HepG2 (cell line): ENCODE measurements around the gene BTBD19. TPM values are rescaled to one million over a fixed set of nuclear protein-coding genes. Genes with fewer than 3 reads are reported as not detected.

ENCODE experiments used
- BCL3 ChIP-seq: sonication (generic); formaldehyde crosslinking; IDR thresholded peaks from 2 replicates; pipeline ENCODE4 v1.5.1; 2020; ENCODE audit warnings: mild to moderate bottlenecking, missing genetic modification reagents, moderate library complexity
- BRD4 ChIP-seq: sonication (generic); formaldehyde crosslinking; IDR thresholded peaks from 2 replicates; pipeline ENCODE4 v1.4.0; 2020; ENCODE audit warnings: missing genetic modification reagents
- GTF2F1 ChIP-seq: fragments of 150-350 bp; IDR thresholded peaks from 2 replicates; pipeline ENCODE4 v1.6.1; 2014; ENCODE audit warnings: low read length
- JUNB ChIP-seq: sonication (generic); formaldehyde crosslinking; IDR thresholded peaks from 2 replicates; pipeline ENCODE4 v1.8.0; 2022; ENCODE audit warnings: missing genetic modification reagents, mild to moderate bottlenecking, borderline replicate concordance
- KLF6 ChIP-seq: IDR thresholded peaks from 2 replicates; pipeline ENCODE4 v1.8.0; 2016; ENCODE audit warnings: missing biosample characterization, missing genetic modification reagents
- NFATC3 ChIP-seq: sonication (generic); formaldehyde crosslinking; IDR thresholded peaks from 2 replicates; pipeline ENCODE4 v1.5.1; 2020; ENCODE audit warnings: mild to moderate bottlenecking, missing genetic modification reagents
- POLR2AphosphoS2 ChIP-seq: IDR thresholded peaks from 2 replicates; pipeline ENCODE4 v1.6.1; 2011; ENCODE audit warnings: low read depth, low read length, improper control_type of control experiment
- SOX6 ChIP-seq, 2 experiments: fragments of 450-650 bp in 1 of 2; sonication (generic) in 1 of 2; formaldehyde crosslinking in 1 of 2; IDR thresholded peaks; 2 replicates each; pipeline versions ENCODE4 v1.4.0 to v1.6.1; 2017 to 2020; ENCODE audit warnings: antibody characterized with exemption in 1 of 2, mild to moderate bottlenecking in 1 of 2, missing genetic modification reagents in 1 of 2
- ZEB1 ChIP-seq: IDR thresholded peaks from 2 replicates; pipeline ENCODE4 v1.6.1; 2012; ENCODE audit warnings: mild to moderate bottlenecking, low read depth, inconsistent platforms; ENCODE audit not compliant: insufficient replicate concordance
- ZKSCAN8 ChIP-seq: IDR thresholded peaks from 2 replicates; pipeline ENCODE4 v1.6.1; 2016; ENCODE audit warnings: borderline replicate concordance, missing genetic modification reagents, missing compliant biosample characterization
- ZNF614 ChIP-seq: IDR thresholded peaks from 2 replicates; pipeline ENCODE4 v1.6.1; 2018; ENCODE audit warnings: missing biosample characterization, missing genetic modification reagents, inconsistent platforms, borderline replicate concordance
- ZNF615 ChIP-seq: sonication (generic); formaldehyde crosslinking; IDR thresholded peaks from 2 replicates; pipeline ENCODE4 v1.5.0; 2020; ENCODE audit warnings: mild to moderate bottlenecking, missing genetic modification reagents, borderline replicate concordance
- ZNF841 ChIP-seq: sonication (generic); formaldehyde crosslinking; IDR thresholded peaks from 2 replicates; pipeline ENCODE4 v1.8.1; 2023; ENCODE audit warnings: missing genetic modification reagents, borderline replicate concordance
- ZSCAN31 ChIP-seq: sonication (generic); formaldehyde crosslinking; IDR thresholded peaks from 2 replicates; pipeline ENCODE4 v1.5.0; 2020; ENCODE audit warnings: low read depth, mild to moderate bottlenecking, missing genetic modification reagents
- polyA plus RNA-seq, 8 experiments: library from polyadenylated mRNA; depleted of rRNA in 3 of 8; stranded (reverse) in 7 of 8; unstranded in 1 of 8; fragments of >200 nt; fragmentation: Illumina TruSeq in 4 of 8; extraction: Trizol in 4 of 8; gene quantifications; 2 replicates each; pipeline versions ENCODE4 v1.2.1 to v1.2.3, GENCODE V29; 2011 to 2016; ENCODE audit warnings: low read depth in 4 of 8, missing spikeins in 1 of 8, mixed read lengths in 1 of 8; ENCODE audit not compliant: insufficient read depth in 1 of 8
- total RNA-seq, 5 experiments: library from RNA; depleted of rRNA; stranded (reverse); fragments of >200 nt; fragmentation: Illumina TruSeq; extraction: Trizol; gene quantifications; 2 replicates each; pipeline ENCODE4 v1.2.3, GENCODE V29; 2016; ENCODE audit warnings: low read depth in 1 of 5

The BTBD19 gene
- total and polyA plus RNA-seq, 2 of the 13 experiments (the other 11 are each of a cell fraction or from before 2014, with no cell fraction given), result 2.7 to 6.7 TPM

GRCh38 chr1:44807364-44808062 lies 810 bp upstream of the BTBD19 start (continued):
- no peak for TF ChIP-seq ZEB1
- TF ChIP-seq GTF2F1, result peak; percentile 15; the same call in 1 of the 2 replicates
- TF ChIP-seq ZNF615 (CRISPR knock-in tag), result 0 out of 2 replicates have a peak, but pooled peaks have one; percentile 12
- peak; percentile 73; the same call in 1 of the 2 replicates for TF ChIP-seq ZNF614
- no peak for TF ChIP-seq SOX6 (IDR thresholded peaks at IDR 0.05)
- peak; percentile 88 for TF ChIP-seq SOX6 (CRISPR knock-in tag; IDR thresholded peaks at IDR 0.05)
- TF ChIP-seq ZSCAN31 (CRISPR knock-in tag), result no peak
- TF ChIP-seq BRD4 (CRISPR knock-in tag), result no peak
- TF ChIP-seq KLF6 (CRISPR knock-in tag), result peak; percentile 78
- TF ChIP-seq ZNF841 (CRISPR knock-in tag), result no peak
- 0 out of 2 replicates have a peak, but pooled peaks have one; percentile 8 for TF ChIP-seq ZKSCAN8
- no peak for TF ChIP-seq NFATC3 (CRISPR knock-in tag)
- TF ChIP-seq BCL3 (CRISPR knock-in tag), result peak; percentile 30
- TF ChIP-seq JUNB, result peak; percentile 86; the same call in 1 of the 2 replicates
- peak; percentile 60; the same call in 1 of the 2 replicates for TF ChIP-seq POLR2AphosphoS2
